HCT116 (cell line): ENCODE data around the gene PDE10A.

Experiments
- ATF3 ChIP-seq: IDR thresholded peaks from 2 replicates; pipeline ENCODE4 v1.6.1; 2012
- CTCF ChIP-seq, 3 experiments: fragments of 200-600 bp in 1 of 3; sonication (generic) in 1 of 3; IDR thresholded peaks in 2 of 3; conservative IDR thresholded peaks in 1 of 3; 2 replicates each; pipeline ENCODE4 v1.5.1; 2012 to 2017; ENCODE audit warnings: low read depth in 2 of 3, low read length in 2 of 3, antibody characterized with exemption in 1 of 3, borderline replicate concordance in 1 of 3, control low read depth in 1 of 3, mild to moderate bottlenecking in 1 of 3, mixed read lengths in 1 of 3, mixed run types in 1 of 3, moderate library complexity in 1 of 3; ENCODE audit not compliant: insufficient read depth in 1 of 3
- EGR1 ChIP-seq: IDR thresholded peaks from 2 replicates; pipeline ENCODE4 v1.6.1; 2012; ENCODE audit warnings: low read depth
- EZH2phosphoT487 ChIP-seq: fragments of 200-600 bp; IDR thresholded peaks from 2 replicates; pipeline ENCODE4 v1.6.1; 2018; ENCODE audit warnings: antibody characterized with exemption, borderline replicate concordance
- JUND ChIP-seq: IDR thresholded peaks from 2 replicates; pipeline ENCODE4 v1.6.1; 2012
- POLR2A ChIP-seq: IDR thresholded peaks from 2 replicates; pipeline ENCODE4 v1.7.0; 2011; ENCODE audit warnings: borderline replicate concordance; ENCODE audit not compliant: insufficient read depth, insufficient read length; ENCODE audit errors: extremely low read depth
- POLR2AphosphoS5 ChIP-seq: IDR thresholded peaks from 2 replicates; pipeline ENCODE4 v1.6.1; 2011; ENCODE audit warnings: mild to moderate bottlenecking, low read depth, low read length, moderate library complexity
- REST ChIP-seq: IDR thresholded peaks from 2 replicates; pipeline ENCODE4 v1.6.1; 2012; ENCODE audit warnings: low read depth
- SP1 ChIP-seq: IDR thresholded peaks from 2 replicates; pipeline ENCODE4 v1.6.1; 2012; ENCODE audit warnings: low read depth
- SRF ChIP-seq: IDR thresholded peaks from 2 replicates; pipeline ENCODE4 v1.6.1; 2012; ENCODE audit warnings: low read depth

GRCh38 chr6:165317723-165318122 lies 345.3 kb downstream of the PDE10A start:
- TF ChIP-seq REST: no peak
- TF ChIP-seq CTCF (IDR thresholded peaks at IDR 0.05 in 2 of 3, conservative IDR thresholded peaks at IDR 0.05 in 1 of 3; ENCODE audit: borderline replicate concordance in 1 of 3, insufficient read depth in 1 of 3, low read depth in 2 of 3, low read length in 2 of 3): no peak
- no peak for TF ChIP-seq POLR2A
- no peak for TF ChIP-seq JUND
- TF ChIP-seq POLR2AphosphoS5: no peak
- no peak for TF ChIP-seq EZH2phosphoT487
- no peak for TF ChIP-seq ATF3
- TF ChIP-seq SP1: no peak
- TF ChIP-seq EGR1: no peak
- TF ChIP-seq SRF: no peak
